Caco-2 (cell line): ENCODE results near the gene UXS1. TPM values are rescaled to one million over a fixed set of nuclear protein-coding genes. Genes with fewer than 3 reads are reported as not detected.

ENCODE experiments used
- BruUV-seq: library from RNA; stranded (reverse); fragments of 400-500 nt; replicated peaks from 2 replicates; lab custom pipeline; 2021; lab: Mats Ljungman, UMichigan
- CTCF ChIA-PET: fragments of 300-600 bp; sonication (Branson Sonifier 250); formaldehyde crosslinking; loops from one replicate; lab custom pipeline; 2022; ENCODE audit warnings: antibody characterized with exemption; lab: Charles Lee
- POLR2A ChIA-PET: fragments of 300-600 bp; sonication (Branson Sonifier 250); formaldehyde crosslinking; loops from one replicate; lab custom pipeline; 2022; ENCODE audit warnings: antibody characterized with exemption; lab: Charles Lee
- DNase-seq, 2 experiments: peaks; one replicate each; pipeline versions ENCODE4 v3.0.0 to v3.0.0-alpha.2; 2020 to 2022
- H3K27me3 ChIP-seq: replicated peaks from 2 replicates; pipeline ENCODE4 v1.6.0; 2011; ENCODE audit warnings: low read length; ENCODE audit not compliant: control insufficient read depth, insufficient read depth
- H3K36me3 ChIP-seq: 2 replicates; pipeline ENCODE4 v1.5.1; 2011; ENCODE audit warnings: low read length; ENCODE audit not compliant: control insufficient read depth, insufficient read depth
- H3K4me1 ChIP-seq: fragments of 250-450 bp; sonication (Bioruptor Pico); 2 replicates; pipeline ENCODE4 v1.5.1; 2020; ENCODE audit warnings: mild to moderate bottlenecking
- H3K4me3 ChIP-seq: 2 replicates; pipeline ENCODE4 v1.5.1; 2011; ENCODE audit warnings: low read depth, mild to moderate bottlenecking, control low read depth, low read length
- H3K9me3 ChIP-seq: fragments of 250-450 bp; sonication (Bioruptor Pico); 2 replicates; pipeline ENCODE4 v1.5.1; 2020; ENCODE audit warnings: mild to moderate bottlenecking, moderate library complexity
- H3K27ac Mint-ChIP-seq: one replicate; pipeline ENCODE4 v1.8.0; 2022; ENCODE audit warnings: mixed read lengths; ENCODE audit not compliant: unreplicated experiment
- H3K27me3 Mint-ChIP-seq: one replicate; pipeline ENCODE4 v1.8.0; 2022; ENCODE audit warnings: mixed read lengths; ENCODE audit not compliant: insufficient read depth, unreplicated experiment
- H3K36me3 Mint-ChIP-seq: one replicate; pipeline ENCODE4 v1.8.0; 2022; ENCODE audit warnings: mild to moderate bottlenecking, mixed read lengths; ENCODE audit not compliant: insufficient read depth, unreplicated experiment
- H3K4me1 Mint-ChIP-seq: one replicate; pipeline ENCODE4 v1.8.0; 2022; ENCODE audit warnings: low read depth, mixed read lengths; ENCODE audit not compliant: unreplicated experiment
- H3K4me3 Mint-ChIP-seq: one replicate; pipeline ENCODE4 v1.8.0; 2022; ENCODE audit warnings: mild to moderate bottlenecking, moderate library complexity, mixed read lengths; ENCODE audit not compliant: unreplicated experiment
- H3K9me3 Mint-ChIP-seq: one replicate; pipeline ENCODE4 v1.8.0; 2022; ENCODE audit warnings: mixed read lengths; ENCODE audit not compliant: unreplicated experiment
- intact Hi-C: fragments of 100-400 bp; cut with micrococcal nuclease; formaldehyde crosslinking; loops from one replicate; pipeline ENCODE4 v1.10.0; 2022; ENCODE audit not compliant: unreplicated experiment
- total RNA-seq: library from RNA; stranded (reverse); gene quantifications from 2 replicates; pipeline ENCODE4 v1.2.3, GENCODE V29; 2022
- TF ChIP-seq, protein P1 (sequence below), 2 experiments: fragments of 200-600 bp in 1 of 2; IDR thresholded peaks; 1 replicate in 1 of 2; 2 replicates in 1 of 2; pipeline versions ENCODE4 v1.5.1 to v1.8.0; 2011 to 2022; ENCODE audit warnings: antibody characterized with exemption in 1 of 2, control low read depth in 1 of 2, inconsistent platforms in 1 of 2, low read depth in 1 of 2, low read length in 1 of 2, mild to moderate bottlenecking in 1 of 2, moderate library complexity in 1 of 2; ENCODE audit not compliant: insufficient read depth in 1 of 2, severe bottlenecking in 1 of 2, unreplicated experiment in 1 of 2

The UXS1 gene
- total RNA-seq, 1 experiment from 2014 or later, result 72.7 TPM

DNA sequence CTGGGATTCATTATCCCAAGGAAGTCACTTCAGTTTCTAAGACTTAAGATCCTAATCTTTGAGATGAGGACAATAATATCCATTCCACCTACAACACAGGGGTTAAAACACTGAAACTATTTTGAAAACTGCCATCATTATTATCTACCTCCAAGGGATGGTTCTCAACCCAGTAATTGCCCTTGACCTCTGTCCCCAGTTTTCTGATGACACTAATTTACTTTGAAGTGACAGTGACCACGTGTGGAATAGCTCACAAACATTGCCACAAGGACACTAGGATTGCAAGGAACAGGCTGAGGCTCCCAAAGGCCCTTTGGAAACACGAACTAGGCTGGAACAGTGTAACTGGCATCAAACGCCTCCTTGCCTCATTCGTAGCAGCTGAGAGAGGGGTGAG, 78.4 kb downstream of the UXS1 start:
- TF ChIP-seq, protein P1, sequence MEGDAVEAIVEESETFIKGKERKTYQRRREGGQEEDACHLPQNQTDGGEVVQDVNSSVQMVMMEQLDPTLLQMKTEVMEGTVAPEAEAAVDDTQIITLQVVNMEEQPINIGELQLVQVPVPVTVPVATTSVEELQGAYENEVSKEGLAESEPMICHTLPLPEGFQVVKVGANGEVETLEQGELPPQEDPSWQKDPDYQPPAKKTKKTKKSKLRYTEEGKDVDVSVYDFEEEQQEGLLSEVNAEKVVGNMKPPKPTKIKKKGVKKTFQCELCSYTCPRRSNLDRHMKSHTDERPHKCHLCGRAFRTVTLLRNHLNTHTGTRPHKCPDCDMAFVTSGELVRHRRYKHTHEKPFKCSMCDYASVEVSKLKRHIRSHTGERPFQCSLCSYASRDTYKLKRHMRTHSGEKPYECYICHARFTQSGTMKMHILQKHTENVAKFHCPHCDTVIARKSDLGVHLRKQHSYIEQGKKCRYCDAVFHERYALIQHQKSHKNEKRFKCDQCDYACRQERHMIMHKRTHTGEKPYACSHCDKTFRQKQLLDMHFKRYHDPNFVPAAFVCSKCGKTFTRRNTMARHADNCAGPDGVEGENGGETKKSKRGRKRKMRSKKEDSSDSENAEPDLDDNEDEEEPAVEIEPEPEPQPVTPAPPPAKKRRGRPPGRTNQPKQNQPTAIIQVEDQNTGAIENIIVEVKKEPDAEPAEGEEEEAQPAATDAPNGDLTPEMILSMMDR (IDR thresholded peaks at IDR 0.05; ENCODE audit: insufficient read depth in 1 of 2, low read depth in 1 of 2, low read length in 1 of 2, severe bottlenecking in 1 of 2, unreplicated experiment in 1 of 2), result no peak
- intact Hi-C loops, result no loop called here
- Histone ChIP-seq H3K27me3 (no peaks in the 10 kb centered on the region), H3K36me3 (peaks cover 5% of the 10 kb centered on the region; the same call in 1 of the 2 replicates), H3K4me1 (peaks cover 14% of the 10 kb centered on the region), H3K9me3 (no peaks in the 10 kb centered on the region), H3K4me3 (no peak overlapping the region)
- peaks cover 7% of the 10 kb centered on the region for H3K4me1 Mint-ChIP-seq
- H3K27me3 Mint-ChIP-seq, result no peaks in the 10 kb centered on the region
- no peaks in the 10 kb centered on the region for H3K9me3 Mint-ChIP-seq
- DNase-seq, result no peak
- no TSS peak for BruUV-seq
- POLR2A ChIA-PET, result no interaction called here
- no peak overlapping the region for H3K4me3 Mint-ChIP-seq
- H3K27ac Mint-ChIP-seq, result peak overlapping the region; percentile 12
- H3K36me3 Mint-ChIP-seq, result peaks cover 30% of the 10 kb centered on the region
- CTCF ChIA-PET, result no interaction called here

- CTCF ChIA-PET, result no interaction called here
- peaks cover 7% of the 10 kb centered on the region for H3K4me1 Mint-ChIP-seq
- DNase-seq, result no peak
- BruUV-seq, result no TSS peak
- peaks cover 5% of the 10 kb centered on the region; the same call in 1 of the 2 replicates for H3K36me3 ChIP-seq
- no peak overlapping the region for H3K4me3 Mint-ChIP-seq
- H3K27ac Mint-ChIP-seq, result no peak overlapping the region
- H3K27me3 Mint-ChIP-seq, result no peaks in the 10 kb centered on the region
- peaks cover 30% of the 10 kb centered on the region for H3K36me3 Mint-ChIP-seq
- no peaks in the 10 kb centered on the region for H3K9me3 ChIP-seq
- intact Hi-C loops, result no loop called here
- peaks cover 14% of the 10 kb centered on the region for H3K4me1 ChIP-seq
- TF ChIP-seq, protein P1 (IDR thresholded peaks at IDR 0.05; ENCODE audit: insufficient read depth in 1 of 2, low read depth in 1 of 2, low read length in 1 of 2, severe bottlenecking in 1 of 2, unreplicated experiment in 1 of 2), result no peak
- no peak overlapping the region for H3K4me3 ChIP-seq
- no peaks in the 10 kb centered on the region for H3K27me3 ChIP-seq
- no peaks in the 10 kb centered on the region for H3K9me3 Mint-ChIP-seq
- POLR2A ChIA-PET, result no interaction called here
Measured at GRCh38 chr2:106115250-106115649, 78.9 kb downstream of the UXS1 start.

- Histone ChIP-seq H3K9me3 (no peaks in the 10 kb centered on the region), H3K4me3 (no peak overlapping the region), H3K4me1 (peaks cover 14% of the 10 kb centered on the region), H3K27me3 (no peaks in the 10 kb centered on the region), H3K36me3 (peaks cover 5% of the 10 kb centered on the region; the same call in 1 of the 2 replicates)
- Mint-ChIP-seq H3K4me3 (no peak overlapping the region), H3K27ac (no peak overlapping the region), H3K27me3 (no peaks in the 10 kb centered on the region), H3K9me3 (no peaks in the 10 kb centered on the region), H3K36me3 (peaks cover 30% of the 10 kb centered on the region), H3K4me1 (peaks cover 7% of the 10 kb centered on the region)
- DNase-seq, result no peak
- BruUV-seq, result no TSS peak
- intact Hi-C loops, result no loop called here
- CTCF ChIA-PET, result no interaction called here
- TF ChIP-seq, protein P1 (IDR thresholded peaks at IDR 0.05; ENCODE audit: insufficient read depth in 1 of 2, low read depth in 1 of 2, low read length in 1 of 2, severe bottlenecking in 1 of 2, unreplicated experiment in 1 of 2), result no peak
- POLR2A ChIA-PET, result no interaction called here
Measured at GRCh38 chr2:106114166-106114565, 79.9 kb downstream of the UXS1 start.
